Endometrium (tissue), 2 donors: Measurements from ENCODE around the gene EXO1.
"Not testable (repeated sequence)": the region's sequence is repeated elsewhere in the genome, so short reads cannot be mapped to it uniquely, and the experiment has no call there.

ENCODE experiments used
- FAIRE-seq: peaks from 2 replicates; lab custom pipeline; 2012; peaks lifted over from hg19 to GRCh38; lab: Jason Lieb, UNC
- donor health status: control.
- donor health status: control.

The EXO1 gene

GRCh38 chr1:241837416-241837815, 10.6 kb upstream of the EXO1 start:
- FAIRE-seq = no peak

- no peak for FAIRE-seq
Measured at GRCh38 chr1:241837901-241838300, 10.1 kb upstream of the EXO1 start.

GRCh38 chr1:241838897-241839296, 9.1 kb upstream of the EXO1 start:
- no peak for FAIRE-seq

- no peak for FAIRE-seq
Measured at GRCh38 chr1:241839369-241839979, 8.5 kb upstream of the EXO1 start.

- FAIRE-seq = no peak
Measured at GRCh38 chr1:241840164-241840563, 7.8 kb upstream of the EXO1 start.

- no peak for FAIRE-seq
Measured at GRCh38 chr1:241841691-241842090, 6.3 kb upstream of the EXO1 start.

- no peak for FAIRE-seq
Measured at GRCh38 chr1:241842565-241842964, 5.4 kb upstream of the EXO1 start.

GRCh38 chr1:241844593-241844992, 3.4 kb upstream of the EXO1 start:
- FAIRE-seq = no peak

- no peak for FAIRE-seq
Measured at GRCh38 chr1:241846375-241846774, 1.6 kb upstream of the EXO1 start.

GRCh38 chr1:241846862-241847539, 1.0 kb upstream of the EXO1 start:
- no peak for FAIRE-seq

- no peak for FAIRE-seq
Measured at GRCh38 chr1:241847540-241847795, 536 bp upstream of the EXO1 start.

- no peak for FAIRE-seq
Measured at GRCh38 chr1:241848686-241849344, 811 bp downstream of the EXO1 start.

- no peak for FAIRE-seq
Measured at GRCh38 chr1:241849345-241849695, 1.3 kb downstream of the EXO1 start.

GRCh38 chr1:241855545-241856140, 7.6 kb downstream of the EXO1 start:
- FAIRE-seq = not testable (repeated sequence)

GRCh38 chr1:241857131-241857530, 9.1 kb downstream of the EXO1 start:
- no peak for FAIRE-seq

GRCh38 chr1:241860922-241861321, 12.9 kb downstream of the EXO1 start:
- FAIRE-seq = no peak

- FAIRE-seq = no peak
Measured at GRCh38 chr1:241869022-241869421, 21.0 kb downstream of the EXO1 start.

GRCh38 chr1:241870336-241870735, 22.3 kb downstream of the EXO1 start:
- FAIRE-seq = no peak

GRCh38 chr1:241870746-241871430, 22.9 kb downstream of the EXO1 start:
- no peak for FAIRE-seq

- FAIRE-seq = no peak
Measured at GRCh38 chr1:241881440-241881839, 33.4 kb downstream of the EXO1 start.

GRCh38 chr1:241883159-241883558, 35.2 kb downstream of the EXO1 start:
- FAIRE-seq = no peak

GRCh38 chr1:241888232-241888631, 40.2 kb downstream of the EXO1 start:
- no peak for FAIRE-seq

- no peak for FAIRE-seq
Measured at GRCh38 chr1:241891296-241891695, 43.3 kb downstream of the EXO1 start.
